Measurements from ENCODE around the gene HPS1. TPM values are rescaled to one million over a fixed set of nuclear protein-coding genes. Genes with fewer than 3 reads are reported as not detected.

HPS1 gene
- total RNA-seq, 8 experiments from 2014 or later, result 8.6 to 76.9 (median 20.5) TPM

- ATAC-seq (replicated peaks in 6 of 8), result no peak
- in situ Hi-C loops (cut with MboI; ENCODE audit: low pct_unique_long_range_greater_than_20kb in 2 of 9, low sequenced_read_pairs in 9 of 9, unreplicated experiment in 9 of 9), result no loop called here
- H3K4me3 ChIP-seq, result no peak overlapping the region
- 47 to 100% (median 62%) methylated on average over 1 to 3 of the region's 4 CpGs; no CpG with 5 or more reads in 2 of the 10 experiments for WGBS, 10 experiments
- no peaks in the 10 kb centered on the region for H3K4me1 ChIP-seq (replicated peaks in 1 of 2)
- H3K27ac ChIP-seq, result no peak overlapping the region
Observed at GRCh38 chr10:98438715-98439114, 8.0 kb downstream of the HPS1 start.

DNA sequence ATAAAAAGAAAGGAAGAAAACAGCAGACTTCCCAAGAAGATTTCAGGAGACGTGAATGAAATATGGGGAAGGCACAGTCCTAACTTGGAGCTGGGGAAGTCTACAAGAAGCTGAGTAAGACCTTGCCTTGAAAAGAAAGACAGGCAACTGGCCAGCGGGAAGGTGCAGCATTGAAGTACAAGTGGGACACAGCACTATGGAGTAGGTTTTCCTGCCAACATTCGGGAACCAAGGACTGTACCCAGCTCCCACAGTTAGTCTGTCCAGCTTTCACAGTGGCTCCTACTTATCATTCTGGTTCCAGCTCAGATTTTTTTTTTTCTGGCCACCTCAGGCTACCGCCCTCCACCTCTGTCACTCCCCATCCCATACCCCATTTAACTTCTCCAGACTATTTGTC is 10.0 kb downstream of the HPS1 start:
- no peak for ATAC-seq (replicated peaks in 6 of 8)
- no peaks in the 10 kb centered on the region for H3K4me1 ChIP-seq (replicated peaks in 1 of 2)
- H3K4me3 ChIP-seq, result no peak overlapping the region
- no peak overlapping the region for H3K27ac ChIP-seq
- 83 to 100% (median 89%) methylated on average over 2 to 4 of the region's 4 CpGs; no CpG with 5 or more reads in 3 of the 10 experiments for whole genome bisulfite sequencing, 10 experiments
- in situ Hi-C loops (cut with MboI; ENCODE audit: low pct_unique_long_range_greater_than_20kb in 2 of 9, low sequenced_read_pairs in 9 of 9, unreplicated experiment in 9 of 9), result no loop called here

DNA sequence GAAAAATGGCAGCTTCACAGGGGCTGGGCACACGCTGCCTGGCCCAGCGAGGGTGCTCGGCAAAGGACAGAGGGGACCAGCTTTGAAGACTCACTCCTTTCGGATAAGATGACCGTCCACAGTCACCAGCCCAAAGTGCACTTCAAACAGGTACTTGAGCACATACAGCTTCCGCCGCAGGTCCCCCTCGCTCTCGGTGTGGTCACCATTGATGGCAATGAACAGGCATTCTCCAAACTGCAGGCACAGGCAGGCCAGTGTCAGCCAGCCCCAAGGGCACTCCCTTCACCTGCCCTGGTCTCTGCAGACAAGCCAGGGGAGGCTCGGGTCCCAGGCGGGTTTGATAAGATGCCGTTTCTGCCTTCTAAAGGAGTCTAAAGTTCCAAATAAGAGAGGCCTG is 11.6 kb downstream of the HPS1 start:
- H3K4me3 ChIP-seq, result no peak overlapping the region
- H3K4me1 ChIP-seq (replicated peaks in 1 of 2), result no peaks in the 10 kb centered on the region
- in situ Hi-C loops (cut with MboI; ENCODE audit: low pct_unique_long_range_greater_than_20kb in 2 of 9, low sequenced_read_pairs in 9 of 9, unreplicated experiment in 9 of 9), result no loop called here
- no peak for ATAC-seq (replicated peaks in 6 of 8)
- 83 to 100% (median 97%) methylated on average over 1 to 11 of the region's 12 CpGs; no CpG with 5 or more reads in 4 of the 10 experiments for WGBS, 10 experiments
- H3K27ac ChIP-seq, result no peak overlapping the region

GRCh38 chr10:98433881-98434732 is 12.6 kb downstream of the HPS1 start:
- Histone ChIP-seq H3K4me3 (no peak overlapping the region), H3K4me1 (replicated peaks in 1 of 2) (no peaks in the 10 kb centered on the region), H3K27ac (no peak overlapping the region)
- 80 to 98% (median 92%) methylated on average over 1 to 8 of the region's 21 CpGs; no CpG with 5 or more reads in 2 of the 10 experiments for WGBS, 10 experiments
- ATAC-seq (replicated peaks in 6 of 8), result no peak
- in situ Hi-C loops (cut with MboI; ENCODE audit: low pct_unique_long_range_greater_than_20kb in 2 of 9, low sequenced_read_pairs in 9 of 9, unreplicated experiment in 9 of 9), result no loop called here

- H3K27ac ChIP-seq, result no peak overlapping the region
- in situ Hi-C loops (cut with MboI; ENCODE audit: low pct_unique_long_range_greater_than_20kb in 2 of 9, low sequenced_read_pairs in 9 of 9, unreplicated experiment in 9 of 9), result no loop called here
- 100% methylated on average over 1 of the region's 1 CpG; no CpG with 5 or more reads in 3 of the 10 experiments for WGBS, 10 experiments
- no peak overlapping the region for H3K4me3 ChIP-seq
- no peaks in the 10 kb centered on the region for H3K4me1 ChIP-seq (replicated peaks in 1 of 2)
- no peak for ATAC-seq (replicated peaks in 6 of 8)
Observed at GRCh38 chr10:98433371-98433770, 13.4 kb downstream of the HPS1 start.

- Histone ChIP-seq H3K27ac (no peak overlapping the region), H3K4me3 (no peak overlapping the region), H3K4me1 (replicated peaks in 1 of 2) (no peaks in the 10 kb centered on the region)
- WGBS, 10 experiments, result 50 to 100% (median 94%) methylated on average over 1 of the region's 1 CpG; no CpG with 5 or more reads in 2 of the 10 experiments
- no peak for ATAC-seq (replicated peaks in 6 of 8)
- in situ Hi-C loops (cut with MboI; ENCODE audit: low pct_unique_long_range_greater_than_20kb in 2 of 9, low sequenced_read_pairs in 9 of 9, unreplicated experiment in 9 of 9), result no loop called here
Observed at GRCh38 chr10:98432330-98432729, 14.4 kb downstream of the HPS1 start.

DNA sequence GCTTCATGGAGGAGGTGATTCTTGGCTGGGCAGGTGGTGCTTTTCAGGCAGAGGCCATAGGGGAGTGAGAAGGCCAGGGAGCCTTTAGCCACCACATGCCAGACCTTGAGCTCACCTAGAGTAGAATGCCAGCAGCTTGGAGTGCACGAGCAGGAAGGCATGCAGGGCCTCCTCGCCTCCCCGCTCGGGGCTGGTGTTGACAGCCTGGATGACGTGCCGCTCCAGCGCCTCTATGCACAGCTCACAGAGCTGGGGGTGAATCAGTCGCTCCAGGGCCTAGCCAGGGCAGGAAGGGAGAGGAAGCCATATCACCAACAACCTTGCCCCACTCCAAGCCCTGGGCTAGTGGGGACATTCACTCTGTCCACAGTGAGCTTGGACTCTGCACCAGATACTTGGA is 15.7 kb downstream of the HPS1 start:
- WGBS, 10 experiments, result 50 to 97% (median 80%) methylated on average over 1 to 7 of the region's 8 CpGs; no CpG with 5 or more reads in 5 of the 10 experiments
- Histone ChIP-seq H3K4me3 (no peak overlapping the region), H3K4me1 (replicated peaks in 1 of 2) (no peaks in the 10 kb centered on the region), H3K27ac (no peak overlapping the region)
- in situ Hi-C loops (cut with MboI; ENCODE audit: low pct_unique_long_range_greater_than_20kb in 2 of 9, low sequenced_read_pairs in 9 of 9, unreplicated experiment in 9 of 9), result no loop called here
- ATAC-seq (replicated peaks in 6 of 8), result no peak

DNA sequence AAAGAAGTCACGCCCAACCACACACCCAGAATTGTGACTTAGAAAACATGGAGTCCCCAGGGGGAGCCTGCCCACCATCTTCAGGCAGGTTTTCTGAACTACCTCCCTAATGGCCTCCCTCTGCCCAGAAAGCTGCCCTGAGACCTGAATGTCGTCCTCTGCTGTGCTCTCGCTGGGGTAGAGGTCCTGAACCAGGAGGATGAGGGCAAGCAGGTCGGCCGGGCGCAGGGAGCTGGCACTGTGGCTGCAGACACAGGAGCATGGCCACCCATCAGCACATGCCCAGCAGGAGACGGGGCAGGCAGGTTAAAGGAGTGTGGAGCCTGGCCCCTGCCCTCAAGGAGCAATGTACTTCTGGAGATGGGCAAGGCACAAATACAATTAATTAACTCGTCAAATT is 16.3 kb downstream of the HPS1 start:
- Histone ChIP-seq H3K4me1 (replicated peaks in 1 of 2) (no peaks in the 10 kb centered on the region), H3K27ac (no peak overlapping the region), H3K4me3 (no peak overlapping the region)
- no peak for ATAC-seq (replicated peaks in 6 of 8)
- WGBS, 10 experiments, result 92 to 100% (median 97%) methylated on average over 1 to 7 of the region's 8 CpGs; no CpG with 5 or more reads in 3 of the 10 experiments
- in situ Hi-C loops (cut with MboI; ENCODE audit: low pct_unique_long_range_greater_than_20kb in 2 of 9, low sequenced_read_pairs in 9 of 9, unreplicated experiment in 9 of 9), result no loop called here

DNA sequence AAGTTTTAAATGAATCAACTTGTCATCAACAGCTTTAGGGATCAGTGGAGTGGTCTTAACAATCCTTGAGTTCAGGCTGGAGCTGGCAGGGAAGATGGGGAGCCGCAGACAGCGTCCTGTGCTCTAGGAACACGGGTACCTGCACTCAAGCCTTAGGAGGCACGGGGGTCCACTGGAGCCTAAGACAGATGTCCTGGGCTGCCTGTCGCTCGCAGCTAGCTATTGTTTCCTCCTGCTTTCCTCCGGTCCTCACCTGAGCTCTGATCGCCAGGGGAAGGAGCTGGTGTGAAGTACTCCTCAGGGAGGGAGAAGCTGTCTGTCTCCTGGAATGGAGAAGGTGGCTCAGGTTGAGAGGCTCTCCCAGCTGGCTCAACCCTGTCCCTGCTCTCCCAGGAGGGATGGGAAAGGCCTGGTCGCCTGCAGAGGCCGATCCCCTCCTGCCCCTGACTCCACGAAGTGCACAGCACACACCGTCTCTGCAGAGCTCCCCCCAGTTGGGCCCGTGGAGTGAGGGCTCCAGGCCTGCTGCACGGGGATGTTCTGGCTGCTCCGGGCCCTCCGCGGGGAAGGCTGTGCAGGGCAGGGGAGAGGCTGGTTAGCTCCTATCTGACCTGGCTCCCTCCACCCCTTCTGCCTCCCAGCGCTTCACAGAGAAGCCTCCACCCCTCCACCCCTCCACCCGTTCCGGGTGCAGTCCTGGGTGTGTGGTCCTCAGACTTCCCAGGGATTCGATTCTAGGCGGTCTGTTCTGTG is 17.2 kb downstream of the HPS1 start:
- Histone ChIP-seq H3K4me1 (replicated peaks in 1 of 2) (no peaks in the 10 kb centered on the region), H3K4me3 (no peak overlapping the region), H3K27ac (no peak overlapping the region)
- 90 to 100% (median 100%) methylated on average over 2 to 7 of the region's 22 CpGs; no CpG with 5 or more reads in 5 of the 10 experiments for WGBS, 10 experiments
- in situ Hi-C loops (cut with MboI; ENCODE audit: low pct_unique_long_range_greater_than_20kb in 2 of 9, low sequenced_read_pairs in 9 of 9, unreplicated experiment in 9 of 9), result no loop called here
- ATAC-seq (replicated peaks in 6 of 8), result no peak

GRCh38 chr10:98427011-98427515 is 19.7 kb downstream of the HPS1 start:
- 100% methylated on average over 1 to 3 of the region's 7 CpGs; no CpG with 5 or more reads in 7 of the 10 experiments for WGBS, 10 experiments
- in situ Hi-C loops (cut with MboI; ENCODE audit: low pct_unique_long_range_greater_than_20kb in 2 of 9, low sequenced_read_pairs in 9 of 9, unreplicated experiment in 9 of 9), result no loop called here
- Histone ChIP-seq H3K27ac (no peak overlapping the region), H3K4me3 (no peak overlapping the region), H3K4me1 (replicated peaks in 1 of 2) (no peaks in the 10 kb centered on the region)
- no peak for ATAC-seq (replicated peaks in 6 of 8)

DNA sequence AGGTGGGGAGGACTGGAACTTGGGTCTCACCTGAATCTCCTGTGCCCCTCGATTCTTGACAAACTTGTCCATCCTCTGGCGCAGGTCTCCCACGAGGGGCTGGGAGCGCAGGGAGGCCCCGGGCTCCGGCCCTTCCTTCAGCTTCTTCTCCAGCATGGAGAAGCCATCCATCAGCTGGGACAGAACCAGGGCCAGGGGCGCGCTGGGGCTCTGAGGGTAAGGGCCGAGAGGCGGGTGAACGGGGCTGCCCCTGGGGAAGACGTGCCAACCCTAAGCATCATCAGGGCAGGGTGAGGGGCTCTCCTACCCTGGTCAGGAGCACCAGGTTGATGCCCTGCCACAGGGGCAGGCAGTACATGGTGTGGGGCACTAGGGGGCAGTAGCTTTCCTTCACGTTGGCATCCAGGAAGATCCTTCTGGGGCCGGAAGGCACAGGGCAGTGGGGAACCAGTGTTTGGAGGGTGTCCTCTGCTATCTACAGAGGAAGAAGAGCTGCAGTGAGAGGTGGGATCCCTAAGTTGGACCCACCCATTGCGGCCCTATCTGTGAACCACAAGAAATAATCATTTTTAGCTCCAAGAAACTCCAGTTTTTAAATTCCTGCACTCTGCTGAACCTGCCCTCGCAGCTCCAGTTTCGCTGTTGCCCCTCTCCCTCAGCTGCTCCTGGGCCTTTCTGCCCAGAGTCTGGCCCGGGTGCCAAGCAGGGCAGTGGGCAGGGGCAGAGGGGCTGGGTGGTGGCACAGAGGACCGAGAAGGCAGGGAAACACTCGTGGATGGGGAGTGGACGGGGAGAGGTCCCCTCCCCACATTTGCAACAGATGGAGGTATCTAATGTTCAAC is 21.0 kb downstream of the HPS1 start:
- WGBS, 10 experiments, result 66 to 100% (median 90%) methylated on average over 1 to 13 of the region's 21 CpGs; no CpG with 5 or more reads in 3 of the 10 experiments
- peaks cover 4% of the 10 kb centered on the region in 2 donors for H3K4me1 ChIP-seq (replicated peaks in 1 of 2)
- H3K27ac ChIP-seq, result no peak overlapping the region
- in situ Hi-C loops (cut with MboI; ENCODE audit: low pct_unique_long_range_greater_than_20kb in 2 of 9, low sequenced_read_pairs in 9 of 9, unreplicated experiment in 9 of 9), result no loop called here
- no peak overlapping the region for H3K4me3 ChIP-seq
- ATAC-seq (replicated peaks in 6 of 8), result peak in 4 of 8 experiments; percentile 48 to 85 (median 72)
